Chondrocyte (in vitro differentiated cells): Measurements from ENCODE around the gene HSDL2. TPM values are rescaled to one million over a fixed set of nuclear protein-coding genes. Genes with fewer than 3 reads are reported as not detected.

Experiments
- DNase-seq: peaks from one replicate; pipeline ENCODE4 v3.0.0; 2021; ENCODE audit warnings: mixed read lengths, low spot score
- H3K27ac Mint-ChIP-seq: one replicate; pipeline ENCODE4 v1.8.0; 2021; ENCODE audit warnings: mild to moderate bottlenecking, moderate library complexity, mixed read lengths; ENCODE audit not compliant: unreplicated experiment
- H3K27me3 Mint-ChIP-seq: 2 replicates; pipeline ENCODE4 v1.8.0; 2021; ENCODE audit warnings: low read depth, mixed read lengths
- H3K36me3 Mint-ChIP-seq: 2 replicates; pipeline ENCODE4 v1.8.0; 2021; ENCODE audit warnings: low read depth, mixed read lengths
- H3K4me1 Mint-ChIP-seq: 2 replicates; pipeline ENCODE4 v1.8.0; 2021; ENCODE audit warnings: low read depth, mild to moderate bottlenecking, mixed read lengths
- H3K4me3 Mint-ChIP-seq: one replicate; pipeline ENCODE4 v1.8.0; 2021; ENCODE audit warnings: mild to moderate bottlenecking, moderate library complexity, mixed read lengths; ENCODE audit not compliant: unreplicated experiment
- H3K9me3 Mint-ChIP-seq: 2 replicates; pipeline ENCODE4 v1.8.0; 2021; ENCODE audit warnings: low read depth, mixed read lengths
- CTCF ChIP-seq: fragments of 200-600 bp; sonication (generic); IDR thresholded peaks from 2 replicates; pipeline ENCODE4 v1.5.0; 2021; ENCODE audit warnings: antibody characterized with exemption, mild to moderate bottlenecking, moderate library complexity
- total RNA-seq: library from RNA; stranded (reverse); gene quantifications from 3 replicates; pipeline ENCODE4 v1.2.1, GENCODE V29; 2021

Gene HSDL2
- total RNA-seq, 1 donor from 2014 or later: 20.6 TPM

- no peaks in the 10 kb centered on the region for H3K36me3 Mint-ChIP-seq
- H3K9me3 Mint-ChIP-seq: no peaks in the 10 kb centered on the region
- peak; percentile 96 for DNase-seq
- H3K27ac Mint-ChIP-seq: peak overlapping the region; percentile 96
- H3K27me3 Mint-ChIP-seq: no peaks in the 10 kb centered on the region
- peak; percentile 80 for TF ChIP-seq CTCF
- H3K4me1 Mint-ChIP-seq: peaks cover 33% of the 10 kb centered on the region
- H3K4me3 Mint-ChIP-seq: peak overlapping the region; percentile 93
Observed at GRCh38 chr9:112333639-112334431, 46.1 kb upstream of the HSDL2 start.

GRCh38 chr9:112334432-112334841, 45.5 kb upstream of the HSDL2 start:
- Mint-ChIP-seq H3K36me3 (no peaks in the 10 kb centered on the region), H3K27ac (peak overlapping the region; percentile 96), H3K9me3 (no peaks in the 10 kb centered on the region), H3K4me1 (peaks cover 33% of the 10 kb centered on the region), H3K27me3 (no peaks in the 10 kb centered on the region), H3K4me3 (peak overlapping the region; percentile 93)
- no peak for TF ChIP-seq CTCF
- DNase-seq: no peak

- H3K9me3 Mint-ChIP-seq: no peaks in the 10 kb centered on the region
- H3K27ac Mint-ChIP-seq: no peak overlapping the region
- DNase-seq: no peak
- H3K4me1 Mint-ChIP-seq: peaks cover 24% of the 10 kb centered on the region
- H3K36me3 Mint-ChIP-seq: no peaks in the 10 kb centered on the region
- H3K27me3 Mint-ChIP-seq: no peaks in the 10 kb centered on the region
- no peak for TF ChIP-seq CTCF
- no peak overlapping the region for H3K4me3 Mint-ChIP-seq
Observed at GRCh38 chr9:112337547-112337946, 42.4 kb upstream of the HSDL2 start.

GRCh38 chr9:112338561-112338960, 41.3 kb upstream of the HSDL2 start:
- H3K4me3 Mint-ChIP-seq: no peak overlapping the region
- no peak for TF ChIP-seq CTCF
- peak overlapping the region; percentile 58 for H3K27ac Mint-ChIP-seq
- no peaks in the 10 kb centered on the region for H3K36me3 Mint-ChIP-seq
- no peaks in the 10 kb centered on the region for H3K9me3 Mint-ChIP-seq
- no peaks in the 10 kb centered on the region for H3K27me3 Mint-ChIP-seq
- DNase-seq: no peak
- peaks cover 28% of the 10 kb centered on the region for H3K4me1 Mint-ChIP-seq

GRCh38 chr9:112339886-112340285, 40.0 kb upstream of the HSDL2 start:
- no peak for TF ChIP-seq CTCF
- H3K27ac Mint-ChIP-seq: no peak overlapping the region
- DNase-seq: no peak
- H3K4me1 Mint-ChIP-seq: peaks cover 22% of the 10 kb centered on the region
- H3K27me3 Mint-ChIP-seq: no peaks in the 10 kb centered on the region
- H3K4me3 Mint-ChIP-seq: no peak overlapping the region
- H3K36me3 Mint-ChIP-seq: no peaks in the 10 kb centered on the region
- no peaks in the 10 kb centered on the region for H3K9me3 Mint-ChIP-seq
